Dendritic cell treated with granulocyte-macrophage colony-stimulating factor and Interleukin-4, amounts not matched to agents 40 ng/mL and 50 ng/mL, for 4 days (primary cell): ENCODE measurements around the gene KEL.

ENCODE experiments used
- H3K27ac Mint-ChIP-seq: one replicate; pipeline ENCODE4 v1.8.0; 2022; ENCODE audit warnings: mild to moderate bottlenecking, mixed read lengths
- H3K27me3 Mint-ChIP-seq: one replicate; pipeline ENCODE4 v1.8.0; 2022; ENCODE audit warnings: mild to moderate bottlenecking, mixed read lengths
- H3K36me3 Mint-ChIP-seq: one replicate; pipeline ENCODE4 v1.8.0; 2022; ENCODE audit warnings: low read depth, mixed read lengths
- H3K4me1 Mint-ChIP-seq: one replicate; pipeline ENCODE4 v1.8.0; 2022; ENCODE audit warnings: low read depth, mixed read lengths
- H3K4me3 Mint-ChIP-seq: one replicate; pipeline ENCODE4 v1.8.0; 2022; ENCODE audit warnings: mild to moderate bottlenecking, moderate library complexity, mixed read lengths
- H3K9me3 Mint-ChIP-seq: one replicate; pipeline ENCODE4 v1.8.0; 2022; ENCODE audit warnings: mixed read lengths
- intact Hi-C: fragments of 100-400 bp; cut with micrococcal nuclease; formaldehyde crosslinking; loops from one replicate; pipeline ENCODE4 v1.15.0; 2022

Gene KEL

DNA sequence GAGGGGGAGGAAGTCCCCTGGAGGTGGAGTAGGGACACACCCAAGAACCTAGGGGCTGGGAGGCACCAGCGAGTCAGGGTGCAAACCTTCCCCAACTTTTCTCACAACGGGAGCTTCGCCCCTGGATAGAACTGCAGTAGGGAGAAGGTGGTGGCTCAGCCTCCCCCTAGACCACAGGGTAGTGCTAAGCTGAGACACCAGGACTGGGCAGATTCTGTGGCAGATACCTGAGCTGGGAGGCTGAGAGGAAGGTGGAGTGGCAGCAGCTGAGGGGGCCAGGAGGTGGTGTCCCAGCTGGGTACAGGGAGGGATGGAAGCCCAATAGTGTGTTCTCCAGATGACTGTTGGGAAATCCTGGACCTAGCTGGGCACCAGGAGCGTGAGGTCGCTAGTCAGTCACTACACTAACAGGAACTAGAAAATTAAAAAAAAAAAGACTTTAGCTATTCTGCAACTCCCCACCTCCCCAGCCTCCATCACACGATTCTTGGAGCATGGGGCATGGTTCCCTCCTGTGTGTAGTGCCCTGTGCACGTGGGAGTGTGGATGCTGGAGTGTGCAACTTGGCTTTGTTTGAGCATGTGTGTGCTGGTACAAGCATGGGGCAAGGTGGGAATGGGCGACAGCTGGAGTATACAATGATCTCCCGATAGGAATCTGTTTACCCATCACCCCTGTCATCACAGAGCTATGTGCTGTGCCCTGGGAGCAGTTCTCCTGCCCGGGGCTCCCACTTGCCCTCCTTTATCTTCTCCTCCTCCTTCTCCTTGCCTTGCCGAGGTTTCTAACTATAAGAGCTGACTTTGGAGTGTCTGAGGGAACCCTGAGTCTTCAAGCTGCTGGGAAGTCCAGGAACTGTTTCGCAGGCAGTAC, 67.8 kb downstream of the KEL start:
- intact Hi-C loops: no loop called here
- Mint-ChIP-seq H3K27ac (no peak overlapping the region), H3K4me3 (no peak overlapping the region), H3K4me1 (peaks cover 6% of the 10 kb centered on the region), H3K36me3 (no peaks in the 10 kb centered on the region), H3K9me3 (no peaks in the 10 kb centered on the region), H3K27me3 (peaks cover 8% of the 10 kb centered on the region)

DNA sequence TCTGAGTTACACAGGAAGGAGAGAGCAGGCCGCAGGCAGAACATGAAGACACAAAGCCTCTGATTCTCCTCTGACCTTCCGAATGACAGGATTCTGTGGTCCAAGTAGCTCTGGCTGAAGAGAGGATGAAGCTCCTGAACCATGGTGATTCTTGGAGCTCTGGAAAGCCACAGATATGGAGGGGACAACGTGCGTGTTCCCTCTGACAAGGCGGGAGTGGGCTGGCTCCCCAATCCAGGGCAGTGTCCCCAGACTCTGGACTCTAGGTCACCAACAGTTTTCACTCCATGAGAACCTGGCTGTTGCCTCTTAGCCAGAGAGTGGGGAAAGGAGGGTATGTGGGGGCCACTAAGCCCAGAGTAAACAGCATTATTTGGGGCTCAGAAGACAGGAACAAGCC, 69.2 kb downstream of the KEL start:
- Mint-ChIP-seq H3K9me3 (no peaks in the 10 kb centered on the region), H3K4me1 (peaks cover 6% of the 10 kb centered on the region), H3K27me3 (peaks cover 7% of the 10 kb centered on the region), H3K4me3 (no peak overlapping the region), H3K27ac (no peak overlapping the region), H3K36me3 (no peaks in the 10 kb centered on the region)
- intact Hi-C loops: no loop called here

DNA sequence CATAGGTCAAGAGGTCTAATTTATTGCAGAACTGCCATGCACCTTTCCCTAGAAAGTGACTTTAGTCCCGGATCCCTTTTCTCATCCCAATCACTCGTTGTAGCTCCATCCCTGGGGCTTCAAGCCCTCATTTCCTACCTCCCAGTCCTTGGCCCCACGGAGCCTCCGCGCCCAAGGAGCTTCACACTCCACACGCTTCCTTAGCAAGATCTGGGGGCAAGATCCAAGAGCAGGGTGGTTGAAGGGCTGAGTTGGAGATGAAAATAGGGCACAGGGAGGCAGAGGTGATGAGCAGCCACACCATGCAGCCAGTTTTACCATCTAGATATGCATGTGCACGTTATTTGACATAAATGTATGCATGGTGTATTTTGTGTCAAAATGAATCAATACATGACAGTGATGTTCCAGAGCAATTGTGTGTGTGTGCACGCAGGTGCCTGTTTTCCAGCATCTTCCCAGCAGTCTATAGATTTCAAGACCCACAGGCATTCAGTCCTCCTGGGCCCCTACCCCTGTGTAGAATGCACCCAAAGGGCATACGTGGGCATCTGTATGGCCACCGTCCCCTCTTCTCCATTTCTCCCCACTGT, 70.6 kb downstream of the KEL start:
- H3K4me3 Mint-ChIP-seq: no peak overlapping the region
- H3K27me3 Mint-ChIP-seq: peaks cover 2% of the 10 kb centered on the region
- no peaks in the 10 kb centered on the region for H3K9me3 Mint-ChIP-seq
- intact Hi-C loops: no loop called here
- H3K4me1 Mint-ChIP-seq: peaks cover 6% of the 10 kb centered on the region
- no peaks in the 10 kb centered on the region for H3K36me3 Mint-ChIP-seq
- H3K27ac Mint-ChIP-seq: no peak overlapping the region
